MCF 10A (cell line): ENCODE measurements around the gene TTC23L. TPM values are rescaled to one million over a fixed set of nuclear protein-coding genes. Genes with fewer than 3 reads are reported as not detected.

ENCODE experiments used
- BruUV-seq: library from RNA; stranded (reverse); fragments of 400-500 nt; replicated peaks from 2 replicates; lab custom pipeline; 2021; lab: Mats Ljungman, UMichigan
- CTCF ChIA-PET: fragments of 300-600 bp; sonication (Branson Sonifier 250); formaldehyde crosslinking; extraction: SDS; loops from one replicate; lab custom pipeline; 2021; ENCODE audit warnings: antibody characterized with exemption, inconsistent platforms; lab: Yijun Ruan, JAX
- POLR2A ChIA-PET: fragments of 300-600, 350-650 bp; sonication (Branson Sonifier 250); formaldehyde crosslinking; extraction: SDS; loops from one replicate; lab custom pipeline; 2020; ENCODE audit warnings: antibody characterized with exemption, inconsistent platforms; lab: Yijun Ruan, JAX
- DNase-seq: peaks from one replicate; pipeline ENCODE4 v3.0.0-alpha.2; 2018; ENCODE audit not compliant: unreplicated experiment
- H3K27ac Mint-ChIP-seq: one replicate; pipeline ENCODE4 v1.8.0; 2022; ENCODE audit warnings: mild to moderate bottlenecking, low read depth, mixed read lengths; ENCODE audit not compliant: unreplicated experiment
- H3K27me3 Mint-ChIP-seq: one replicate; pipeline ENCODE4 v1.8.0; 2022; ENCODE audit warnings: mixed read lengths; ENCODE audit not compliant: insufficient read depth, unreplicated experiment
- H3K36me3 Mint-ChIP-seq: one replicate; pipeline ENCODE4 v1.8.0; 2022; ENCODE audit warnings: mild to moderate bottlenecking, moderate library complexity, mixed read lengths; ENCODE audit not compliant: insufficient read depth, unreplicated experiment
- H3K4me1 Mint-ChIP-seq: one replicate; pipeline ENCODE4 v1.8.0; 2022; ENCODE audit warnings: mixed read lengths; ENCODE audit not compliant: insufficient read depth, unreplicated experiment
- H3K4me3 Mint-ChIP-seq: one replicate; pipeline ENCODE4 v1.8.0; 2022; ENCODE audit warnings: mild to moderate bottlenecking, moderate library complexity, mixed read lengths; ENCODE audit not compliant: unreplicated experiment
- H3K9me3 Mint-ChIP-seq: one replicate; pipeline ENCODE4 v1.8.0; 2022; ENCODE audit warnings: mixed read lengths; ENCODE audit not compliant: unreplicated experiment
- intact Hi-C: fragments of 100-400 bp; cut with micrococcal nuclease; formaldehyde crosslinking; loops from 2 replicates; pipeline ENCODE4 v1.14.1; 2022
- total RNA-seq: library from RNA; stranded (reverse); gene quantifications from 2 replicates; pipeline ENCODE4 v1.2.3, GENCODE V29; 2022
- TF ChIP-seq, protein P1 (sequence below): fragments of 200-600 bp; IDR thresholded peaks from one replicate; pipeline ENCODE4 v1.8.0; 2022; ENCODE audit warnings: antibody characterized with exemption, mild to moderate bottlenecking; ENCODE audit not compliant: unreplicated experiment

TTC23L gene
- total RNA-seq, 1 experiment from 2014 or later: 0.14 TPM

DNA sequence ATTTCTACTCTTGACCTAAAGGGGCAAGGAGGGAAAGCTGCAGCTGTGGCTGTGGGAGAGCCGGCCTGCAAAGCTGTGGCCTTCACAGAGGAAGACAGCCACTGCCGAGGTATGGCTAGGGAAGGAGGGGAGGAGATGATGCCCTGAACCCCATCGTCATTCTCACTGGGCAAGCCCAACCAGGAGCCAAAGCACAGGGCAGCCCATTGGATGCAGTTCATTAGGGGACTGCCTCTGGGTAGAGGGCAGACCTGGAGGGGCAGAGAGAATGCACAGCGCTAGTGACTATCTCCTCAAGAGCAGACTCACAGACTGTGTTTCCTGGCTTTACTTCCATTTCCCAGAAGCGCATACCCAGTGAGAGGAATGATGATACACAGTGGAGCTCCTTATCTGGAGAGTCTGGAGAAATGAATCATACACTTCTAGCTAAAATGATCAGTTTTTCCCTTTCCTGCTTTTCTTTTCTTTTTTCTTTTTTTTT lies 47.2 kb upstream of the TTC23L start:
- no peak overlapping the region for H3K27ac Mint-ChIP-seq
- H3K4me3 Mint-ChIP-seq: no peak overlapping the region
- no peaks in the 10 kb centered on the region for H3K27me3 Mint-ChIP-seq
- CTCF ChIA-PET: no interaction called here
- TF ChIP-seq, protein P1, sequence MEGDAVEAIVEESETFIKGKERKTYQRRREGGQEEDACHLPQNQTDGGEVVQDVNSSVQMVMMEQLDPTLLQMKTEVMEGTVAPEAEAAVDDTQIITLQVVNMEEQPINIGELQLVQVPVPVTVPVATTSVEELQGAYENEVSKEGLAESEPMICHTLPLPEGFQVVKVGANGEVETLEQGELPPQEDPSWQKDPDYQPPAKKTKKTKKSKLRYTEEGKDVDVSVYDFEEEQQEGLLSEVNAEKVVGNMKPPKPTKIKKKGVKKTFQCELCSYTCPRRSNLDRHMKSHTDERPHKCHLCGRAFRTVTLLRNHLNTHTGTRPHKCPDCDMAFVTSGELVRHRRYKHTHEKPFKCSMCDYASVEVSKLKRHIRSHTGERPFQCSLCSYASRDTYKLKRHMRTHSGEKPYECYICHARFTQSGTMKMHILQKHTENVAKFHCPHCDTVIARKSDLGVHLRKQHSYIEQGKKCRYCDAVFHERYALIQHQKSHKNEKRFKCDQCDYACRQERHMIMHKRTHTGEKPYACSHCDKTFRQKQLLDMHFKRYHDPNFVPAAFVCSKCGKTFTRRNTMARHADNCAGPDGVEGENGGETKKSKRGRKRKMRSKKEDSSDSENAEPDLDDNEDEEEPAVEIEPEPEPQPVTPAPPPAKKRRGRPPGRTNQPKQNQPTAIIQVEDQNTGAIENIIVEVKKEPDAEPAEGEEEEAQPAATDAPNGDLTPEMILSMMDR: no peak
- DNase-seq: no peak
- H3K9me3 Mint-ChIP-seq: no peaks in the 10 kb centered on the region
- POLR2A ChIA-PET: no interaction called here
- intact Hi-C loops: no loop called here
- no peaks in the 10 kb centered on the region for H3K36me3 Mint-ChIP-seq
- no peaks in the 10 kb centered on the region for H3K4me1 Mint-ChIP-seq
- BruUV-seq: no TSS peak

DNA sequence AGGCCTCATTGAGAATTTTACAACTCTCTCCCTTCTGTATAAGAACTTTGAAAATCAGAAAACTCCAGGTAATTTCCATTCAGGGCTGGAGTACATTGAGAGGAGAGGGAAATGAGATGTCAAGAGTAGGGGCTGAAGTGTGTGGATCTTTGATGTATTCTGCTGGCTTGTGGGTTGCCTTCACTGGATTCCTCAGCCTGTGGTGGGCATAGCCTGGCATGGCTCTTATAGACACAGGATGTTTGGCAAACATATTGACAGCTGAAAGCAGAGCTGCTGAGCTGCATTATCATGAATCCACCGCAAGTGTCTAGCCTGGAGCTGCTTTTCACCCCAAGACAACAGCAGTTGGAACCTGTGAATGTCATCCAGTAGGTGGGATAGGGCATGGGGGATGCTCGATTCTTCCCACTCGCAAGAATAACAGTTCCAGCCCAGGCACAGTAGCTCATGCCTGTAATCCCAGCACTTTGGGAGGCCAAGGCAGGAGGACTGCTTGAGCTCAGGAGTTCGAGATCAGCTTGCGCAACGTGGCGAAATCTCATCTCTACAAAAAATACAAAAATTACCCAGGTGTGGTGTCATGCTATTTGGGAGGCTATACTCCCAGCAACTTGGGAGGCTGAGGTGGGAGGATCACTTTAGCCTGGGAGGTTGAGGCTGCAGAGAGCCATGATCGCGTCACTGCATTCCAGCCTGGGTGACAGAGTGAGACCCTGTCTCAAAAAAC lies 36.0 kb upstream of the TTC23L start:
- ChIA-PET POLR2A (no interaction called here), CTCF (interaction anchor here (0.7 to 1.6 kb wide), 2 partner anchors 34 to 95 kb away, joined by 5 read pairs; no protein-coding TSS in a partner anchor)
- H3K4me1 Mint-ChIP-seq: no peaks in the 10 kb centered on the region
- DNase-seq: no peak
- no peaks in the 10 kb centered on the region for H3K27me3 Mint-ChIP-seq
- H3K27ac Mint-ChIP-seq: no peak overlapping the region
- intact Hi-C loops: loop anchor here (5.0 kb wide), 1 partner anchor 281 kb away; no protein-coding TSS in a partner anchor
- TF ChIP-seq, protein P1: no peak
- BruUV-seq: no TSS peak
- no peaks in the 10 kb centered on the region for H3K9me3 Mint-ChIP-seq
- no peak overlapping the region for H3K4me3 Mint-ChIP-seq
- peaks cover 23% of the 10 kb centered on the region for H3K36me3 Mint-ChIP-seq

- no peak for DNase-seq
- POLR2A ChIA-PET: no interaction called here
- TF ChIP-seq, protein P1: no peak
- BruUV-seq: no TSS peak
- Mint-ChIP-seq H3K4me1 (no peaks in the 10 kb centered on the region), H3K36me3 (peaks cover 23% of the 10 kb centered on the region), H3K27ac (no peak overlapping the region), H3K9me3 (no peaks in the 10 kb centered on the region), H3K27me3 (no peaks in the 10 kb centered on the region), H3K4me3 (no peak overlapping the region)
- intact Hi-C loops: loop anchor here (5.0 kb wide), 1 partner anchor 282 kb away; no protein-coding TSS in a partner anchor
- CTCF ChIA-PET: interaction anchor here (0.6 to 0.9 kb wide), 2 partner anchors 144 to 289 kb away, joined by 3 read pairs; no protein-coding TSS in a partner anchor
Measured at GRCh38 chr5:34803974-34804732, 34.8 kb upstream of the TTC23L start.

DNA sequence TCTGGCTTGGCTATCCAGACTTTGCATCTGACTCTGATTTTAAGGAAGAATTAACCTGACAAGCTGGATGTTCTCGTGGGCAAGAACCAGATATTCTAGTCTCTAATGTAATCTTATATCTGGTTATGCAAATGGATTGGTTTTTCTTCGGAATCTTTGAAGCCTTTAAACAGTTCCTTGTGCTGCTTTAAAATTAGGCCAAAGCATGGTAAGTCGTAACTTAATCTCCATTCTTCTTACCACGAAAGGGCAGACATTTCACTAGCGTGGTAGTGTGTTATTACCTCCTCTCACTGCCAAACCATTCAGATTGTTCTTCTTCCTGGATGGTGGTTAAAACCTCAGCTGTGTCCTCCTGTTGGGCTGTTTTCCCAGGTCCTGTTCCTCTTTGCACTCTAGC lies 34.1 kb upstream of the TTC23L start:
- no TSS peak for BruUV-seq
- intact Hi-C loops: loop anchor here (5.0 kb wide), 1 partner anchor 283 kb away; no protein-coding TSS in a partner anchor
- Mint-ChIP-seq H3K9me3 (no peaks in the 10 kb centered on the region), H3K36me3 (peaks cover 19% of the 10 kb centered on the region), H3K4me1 (no peaks in the 10 kb centered on the region), H3K4me3 (no peak overlapping the region), H3K27ac (no peak overlapping the region), H3K27me3 (no peaks in the 10 kb centered on the region)
- ChIA-PET CTCF (interaction anchor here (0.7 kb wide), 1 partner anchor 19 kb away, joined by 3 read pairs; no protein-coding TSS in a partner anchor), POLR2A (no interaction called here)
- DNase-seq: no peak
- TF ChIP-seq, protein P1: no peak
